IMR-90 (cell line): ENCODE results near the gene SS18L1. TPM values are rescaled to one million over a fixed set of nuclear protein-coding genes. Genes with fewer than 3 reads are reported as not detected.

ENCODE experiments used
- ATAC-seq: fragments of 200-7000 bp; cut with Tn5 transposase; 2 replicates; pipeline ENCODE4 v1.9.1; 2020; ENCODE audit warnings: low read depth, mild to moderate bottlenecking, moderate library complexity
- BruUV-seq: library from RNA; stranded (reverse); fragments of 400-500 nt; replicated peaks from 2 replicates; lab custom pipeline; 2021; lab: Mats Ljungman, UMichigan
- CTCF ChIA-PET: fragments of 300-600 bp; formaldehyde crosslinking; extraction: SDS; loops from one replicate; lab custom pipeline; 2021; ENCODE audit warnings: antibody characterized with exemption; lab: Yijun Ruan, JAX
- POLR2A ChIA-PET: fragments of 300-600 bp; sonication (Branson Sonifier 250); formaldehyde crosslinking; loops from one replicate; lab custom pipeline; 2022; ENCODE audit warnings: antibody characterized with exemption; ENCODE audit not compliant: unreplicated experiment; lab: Charles Lee
- DNase-seq: peaks from one replicate; pipeline ENCODE4 v3.0.0; 2013
- H2AFZ ChIP-seq: replicated peaks from 2 replicates; pipeline ENCODE3; 2013; ENCODE audit warnings: low read length, mild to moderate bottlenecking; ENCODE audit not compliant: poor library complexity
- H2AK5ac ChIP-seq: 2 replicates; pipeline ENCODE4 v1.6.1; 2013; ENCODE audit warnings: low read depth, low read length, inconsistent platforms
- H2AK9ac ChIP-seq: replicated peaks from 2 replicates; pipeline ENCODE3; 2013; ENCODE audit warnings: mild to moderate bottlenecking, low read depth, low read length, moderate library complexity; ENCODE audit not compliant: poor library complexity
- H2BK120ac ChIP-seq: 2 replicates; pipeline ENCODE4 v1.6.1; 2013; ENCODE audit warnings: low read depth, low read length, inconsistent platforms
- H2BK15ac ChIP-seq: 3 replicates; pipeline ENCODE4 v1.6.1; 2013; ENCODE audit warnings: low read depth, low read length, inconsistent platforms
- H2BK20ac ChIP-seq: 2 replicates; pipeline ENCODE4 v1.6.1; 2013; ENCODE audit warnings: low read depth, mild to moderate bottlenecking, inconsistent platforms, low read length, moderate library complexity
- H2BK5ac ChIP-seq: 2 replicates; pipeline ENCODE4 v1.6.1; 2013; ENCODE audit warnings: mild to moderate bottlenecking, low read depth, low read length, inconsistent platforms; ENCODE audit not compliant: poor library complexity, severe bottlenecking
- H3K14ac ChIP-seq: replicated peaks from 2 replicates; pipeline ENCODE4 v1.6.1; 2013; ENCODE audit warnings: low read depth, low read length, inconsistent platforms
- H3K18ac ChIP-seq: 2 replicates; pipeline ENCODE4 v1.6.1; 2013; ENCODE audit warnings: low read depth, low read length, control low read depth
- H3K23ac ChIP-seq: 2 replicates; pipeline ENCODE4 v1.6.1; 2013; ENCODE audit warnings: low read depth, low read length, inconsistent platforms
- H3K27ac ChIP-seq: 2 replicates; pipeline ENCODE4 v1.5.1; 2013; ENCODE audit warnings: mild to moderate bottlenecking, control low read depth, low read length; ENCODE audit not compliant: insufficient read depth
- H3K27me3 ChIP-seq: 2 replicates; pipeline ENCODE4 v1.6.1; 2013; ENCODE audit warnings: low read length; ENCODE audit not compliant: control insufficient read depth, insufficient read depth
- H3K36me3 ChIP-seq: 2 replicates; pipeline ENCODE4 v1.6.1; 2013; ENCODE audit warnings: low read length, mixed read lengths; ENCODE audit not compliant: control insufficient read depth, insufficient read depth
- H3K4ac ChIP-seq: 2 replicates; pipeline ENCODE4 v1.6.1; 2013; ENCODE audit warnings: low read depth, low read length, inconsistent platforms
- H3K4me1 ChIP-seq: 2 replicates; pipeline ENCODE4 v1.6.1; 2013; ENCODE audit warnings: low read length, mixed read lengths; ENCODE audit not compliant: control insufficient read depth, insufficient read depth
- H3K4me2 ChIP-seq: 2 replicates; pipeline ENCODE4 v1.6.1; 2013; ENCODE audit warnings: low read depth, mild to moderate bottlenecking, control low read depth, low read length, moderate library complexity
- H3K4me3 ChIP-seq: 2 replicates; pipeline ENCODE4 v1.5.1; 2013; ENCODE audit warnings: low read depth, mild to moderate bottlenecking, control low read depth, low read length, moderate library complexity; ENCODE audit not compliant: insufficient read depth
- H3K56ac ChIP-seq: 2 replicates; pipeline ENCODE4 v1.6.1; 2013; ENCODE audit warnings: low read length, inconsistent platforms; ENCODE audit not compliant: insufficient read depth; ENCODE audit errors: extremely low read depth
- H3K79me1 ChIP-seq, 2 experiments: 2 replicates each; pipeline ENCODE4 v1.6.1; 2013; ENCODE audit warnings: low read length in 2 of 2, inconsistent platforms in 1 of 2, low read depth in 1 of 2
- H3K9ac ChIP-seq: 2 replicates; pipeline ENCODE4 v1.6.1; 2013; ENCODE audit warnings: low read depth, low read length, control low read depth
- H3K9me1 ChIP-seq: 2 replicates; pipeline ENCODE4 v1.6.1; 2013; ENCODE audit warnings: low read length, inconsistent platforms; ENCODE audit not compliant: insufficient read depth
- H3K9me3 ChIP-seq: 2 replicates; pipeline ENCODE4 v1.6.1; 2013; ENCODE audit warnings: low read length; ENCODE audit not compliant: control insufficient read depth, insufficient read depth
- H4K20me1 ChIP-seq: 2 replicates; pipeline ENCODE4 v1.6.1; 2013; ENCODE audit warnings: low read length, inconsistent platforms; ENCODE audit not compliant: insufficient read depth
- H4K5ac ChIP-seq: 2 replicates; pipeline ENCODE4 v1.6.1; 2013; ENCODE audit warnings: mild to moderate bottlenecking, low read depth, low read length, control low read depth
- H4K8ac ChIP-seq, 2 experiments: 2 replicates each; pipeline ENCODE4 v1.6.1; 2013; ENCODE audit warnings: low read depth in 2 of 2, low read length in 2 of 2, control low read depth in 1 of 2, inconsistent platforms in 1 of 2
- H4K91ac ChIP-seq: 2 replicates; pipeline ENCODE4 v1.6.1; 2013; ENCODE audit warnings: low read depth, low read length, inconsistent platforms; ENCODE audit not compliant: insufficient read depth
- BHLHE40 ChIP-seq: fragments of 150-350 bp; IDR thresholded peaks from 2 replicates; pipeline ENCODE4 v1.6.1; 2016; ENCODE audit warnings: mild to moderate bottlenecking, low read depth, low read length
- CHD1 ChIP-seq: IDR thresholded peaks from 2 replicates; pipeline ENCODE4 v1.6.1; 2012; ENCODE audit warnings: low read depth, low read length, improper control_type of control experiment
- FOS ChIP-seq: fragments of 150-350 bp; IDR thresholded peaks from 2 replicates; pipeline ENCODE4 v1.6.1; 2016; ENCODE audit warnings: low read depth, low read length
- MAZ ChIP-seq: IDR thresholded peaks from 2 replicates; pipeline ENCODE4 v1.6.1; 2012; ENCODE audit warnings: low read depth, mild to moderate bottlenecking, low read length, improper control_type of control experiment, moderate library complexity, borderline replicate concordance
- NFE2L2 ChIP-seq: fragments of 150-350 bp; IDR thresholded peaks from 2 replicates; pipeline ENCODE4 v1.6.1; 2016; ENCODE audit warnings: low read depth, mild to moderate bottlenecking, low read length
- RAD21 ChIP-seq: IDR thresholded peaks from 2 replicates; pipeline ENCODE4 v1.6.1; 2012; ENCODE audit warnings: low read length, improper control_type of control experiment
- RCOR1 ChIP-seq: IDR thresholded peaks from 2 replicates; pipeline ENCODE4 v1.6.1; 2012; ENCODE audit warnings: mild to moderate bottlenecking, low read length, improper control_type of control experiment; ENCODE audit not compliant: insufficient replicate concordance
- WGBS, 2 experiments: methylation state at CpG; one replicate each; pipeline versions ENCODE4 v1.1.5 to v1.1.7; 2013; ENCODE audit warnings: missing lambda C conversion rate in 2 of 2; ENCODE audit not compliant: insufficient read length in 1 of 2; ENCODE audit errors: extremely low coverage in 2 of 2; 5-methylcytosine and 5-hydroxymethylcytosine counted together
- dilution Hi-C: fragments of 300-500 bp; cut with HindIII; formaldehyde crosslinking; loops from one replicate; pipeline ENCODE4 v1.14.3; 2018; ENCODE audit warnings: low sequenced_read_pairs; ENCODE audit not compliant: unreplicated experiment
- in situ Hi-C: fragments of 300-500 bp; cut with MboI; formaldehyde crosslinking; loops from 3 replicates; pipeline ENCODE4 v1.14.3; 2019; ENCODE audit warnings: low sequenced_read_pairs, inconsistent platforms, mixed read lengths
- intact Hi-C: fragments of 100-400 bp; cut with micrococcal nuclease; formaldehyde crosslinking; loops from 2 replicates; pipeline ENCODE4 v1.10.0; 2022
- polyA plus RNA-seq, 3 experiments: library from polyadenylated mRNA; depleted of rRNA; stranded (reverse); fragments of >200 nt; gene quantifications; 2 replicates each; pipeline ENCODE4 v1.2.3, GENCODE V29; 2012; ENCODE audit warnings: low replicate concordance in 1 of 3
- total RNA-seq: library from RNA; depleted of rRNA; stranded (reverse); fragments of >200 nt; gene quantifications from 2 replicates; pipeline ENCODE4 v1.2.3, GENCODE V29; 2012
- TF ChIP-seq, protein P1 (sequence below): fragments of 150-350 bp; IDR thresholded peaks from 2 replicates; pipeline ENCODE4 v1.6.1; 2017; ENCODE audit warnings: mild to moderate bottlenecking, antibody characterized with exemption, low read length, low read depth

Gene SS18L1
- total and polyA plus RNA-seq, 2 of the 4 experiments (the other 2 are of a cell fraction), result 8.1 to 12.2 TPM

DNA sequence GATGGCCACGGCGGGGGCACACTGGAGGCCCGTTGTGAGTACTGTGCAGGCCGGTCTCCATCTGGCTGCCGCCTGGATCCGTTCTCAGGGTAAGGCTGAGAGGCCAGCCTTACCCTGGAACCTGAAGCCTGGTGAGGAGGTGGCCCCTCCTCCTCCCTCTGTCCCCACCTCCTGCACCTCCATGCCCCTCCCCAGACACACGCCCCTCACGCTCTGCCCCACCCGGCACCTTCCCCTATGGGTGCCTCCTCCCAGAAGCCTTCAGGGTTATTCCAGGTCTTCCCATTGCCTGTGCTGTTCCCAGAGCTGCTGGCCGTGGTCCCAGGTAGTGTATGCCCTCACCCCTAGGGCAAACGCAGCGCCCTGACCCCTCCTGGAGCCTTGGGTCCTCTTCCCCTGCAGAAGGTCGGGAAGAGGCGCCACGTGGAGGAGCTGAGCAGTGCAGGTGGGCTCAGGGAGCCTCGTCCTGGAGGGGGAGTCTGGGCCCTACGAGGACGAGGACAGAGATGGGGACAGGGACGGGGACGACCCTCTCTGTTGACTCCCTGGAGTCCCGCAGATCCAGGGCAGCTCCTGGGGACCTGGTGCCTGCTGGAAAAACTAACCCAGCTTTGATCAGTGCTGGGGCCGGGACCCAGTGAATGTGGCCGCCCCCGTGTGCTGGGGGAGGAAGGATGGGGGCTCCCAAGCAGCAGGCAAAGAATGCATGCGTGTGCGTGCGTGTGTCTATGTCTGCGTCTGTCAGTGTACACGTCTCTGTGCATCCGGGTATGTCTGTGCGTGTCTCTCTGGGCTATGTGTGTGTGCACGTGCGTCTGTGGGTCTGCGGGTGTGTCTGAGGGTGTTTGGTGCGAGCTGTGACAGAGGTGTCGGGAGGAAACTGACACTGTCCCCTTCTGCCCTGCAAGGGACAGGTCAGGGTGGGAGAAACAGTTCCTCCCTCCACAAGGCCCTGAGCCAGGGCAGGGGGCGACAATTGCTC is 84.7 kb downstream of the SS18L1 start:
- Histone ChIP-seq H3K9ac (no peak overlapping the region), H3K36me3 (no peaks in the 10 kb centered on the region), H3K14ac (no peak overlapping the region), H4K20me1 (peaks cover 2% of the 10 kb centered on the region; the same call in 1 of the 2 replicates), H2AK5ac (no peak overlapping the region), H4K5ac (no peak overlapping the region), H2BK15ac (no peak overlapping the region), H3K9me1 (no peaks in the 10 kb centered on the region), H3K4me3 (no peak overlapping the region), H3K9me3 (no peaks in the 10 kb centered on the region; the same call in 1 of the 2 replicates), H2AK9ac (no peak overlapping the region), H3K27ac (no peak overlapping the region), H3K4me1 (no peaks in the 10 kb centered on the region), H3K23ac (no peak overlapping the region), H2BK5ac (no peak overlapping the region), H3K4ac (no peak overlapping the region), H2BK120ac (no peak overlapping the region), H2BK20ac (no peak overlapping the region), H2AFZ (no peak overlapping the region), H3K4me2 (no peak overlapping the region), H3K18ac (no peak overlapping the region), H4K91ac (no peak overlapping the region), H3K79me1 (no peaks in the 10 kb centered on the region), H4K8ac (no peak overlapping the region), H3K56ac (no peak overlapping the region), H3K27me3 (peaks cover 59% of the 10 kb centered on the region)
- no TSS peak for BruUV-seq
- peak; percentile 17 for ATAC-seq
- TF ChIP-seq MAZ, result no peak
- TF ChIP-seq RCOR1, result no peak
- no peak for TF ChIP-seq RAD21
- TF ChIP-seq NFE2L2, result no peak
- TF ChIP-seq CHD1, result no peak
- TF ChIP-seq, protein P1, sequence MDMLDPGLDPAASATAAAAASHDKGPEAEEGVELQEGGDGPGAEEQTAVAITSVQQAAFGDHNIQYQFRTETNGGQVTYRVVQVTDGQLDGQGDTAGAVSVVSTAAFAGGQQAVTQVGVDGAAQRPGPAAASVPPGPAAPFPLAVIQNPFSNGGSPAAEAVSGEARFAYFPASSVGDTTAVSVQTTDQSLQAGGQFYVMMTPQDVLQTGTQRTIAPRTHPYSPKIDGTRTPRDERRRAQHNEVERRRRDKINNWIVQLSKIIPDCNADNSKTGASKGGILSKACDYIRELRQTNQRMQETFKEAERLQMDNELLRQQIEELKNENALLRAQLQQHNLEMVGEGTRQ, result no peak
- TF ChIP-seq BHLHE40, result no peak
- TF ChIP-seq FOS, result no peak
- POLR2A ChIA-PET, result no interaction called here
- 34% methylated on average over 9 of the region's 37 CpGs; no CpG with 5 or more reads in 1 of the 2 experiments for WGBS, 2 experiments
- CTCF ChIA-PET, result no interaction called here
- intact Hi-C loops, result no loop called here
- in situ Hi-C loops, result no loop called here
- no peak for DNase-seq
- dilution Hi-C loops, result no loop called here
